Posterior vena cava (tissue), 2 donors: Measurements from ENCODE around the gene SLC6A20. TPM values are rescaled to one million over a fixed set of nuclear protein-coding genes. Genes with fewer than 3 reads are reported as not detected.

ENCODE experiments used
- DNase-seq: peaks from one replicate; pipeline ENCODE4 v3.0.0-alpha.2; 2020; ENCODE audit warnings: low spot score
- intact Hi-C, 2 donors: fragments of 100-400 bp; cut with DNase I; formaldehyde crosslinking; loops; one replicate each; pipeline versions ENCODE4 v1.14.1 to v1.14.2; 2022 to 2023
- total RNA-seq, 2 donors: library from RNA; stranded (reverse); fragmentation: NEBNext Ultra II Directional; extraction: Animal tissue kit (Norgen Biotek cat#: 25700); gene quantifications; one replicate each; pipeline ENCODE4 v1.2.1, GENCODE V29; 2021
- donor health status: DM: yes; HTN: yes; CAD: no.
- donor health status: DM: yes; HTN: yes; CAD: no.

The SLC6A20 gene
- total RNA-seq, 2 donors from 2014 or later: 0.28 TPM; not detected in 1

DNA sequence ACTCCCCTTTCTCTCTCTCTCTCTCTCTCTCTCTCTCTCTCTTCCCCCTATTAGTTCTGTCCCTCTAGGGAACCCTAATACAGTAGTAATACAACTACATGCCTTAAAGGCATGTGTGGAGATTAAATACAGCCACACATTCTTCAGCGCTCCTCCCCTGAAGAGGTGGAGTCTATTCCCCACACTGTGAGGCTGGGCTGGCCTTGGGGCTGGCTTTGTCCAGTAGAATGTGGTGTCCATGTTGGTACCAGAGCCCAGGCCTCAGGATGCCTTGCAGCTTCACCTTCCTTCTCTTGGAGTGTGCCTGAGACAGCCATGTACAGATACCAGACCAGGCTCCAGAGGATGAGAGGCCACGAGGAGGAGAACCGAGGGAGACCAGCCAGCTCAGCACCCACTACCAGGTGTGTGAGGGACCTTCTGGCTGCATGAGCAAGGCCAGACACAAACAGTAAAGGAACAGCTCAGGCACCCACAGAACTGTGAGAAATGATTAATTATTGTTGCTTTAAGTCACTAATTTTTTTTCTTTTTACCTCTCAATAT is 10.7 kb downstream of the SLC6A20 start:
- DNase-seq: no peak
- intact Hi-C loops: no loop called here

DNA sequence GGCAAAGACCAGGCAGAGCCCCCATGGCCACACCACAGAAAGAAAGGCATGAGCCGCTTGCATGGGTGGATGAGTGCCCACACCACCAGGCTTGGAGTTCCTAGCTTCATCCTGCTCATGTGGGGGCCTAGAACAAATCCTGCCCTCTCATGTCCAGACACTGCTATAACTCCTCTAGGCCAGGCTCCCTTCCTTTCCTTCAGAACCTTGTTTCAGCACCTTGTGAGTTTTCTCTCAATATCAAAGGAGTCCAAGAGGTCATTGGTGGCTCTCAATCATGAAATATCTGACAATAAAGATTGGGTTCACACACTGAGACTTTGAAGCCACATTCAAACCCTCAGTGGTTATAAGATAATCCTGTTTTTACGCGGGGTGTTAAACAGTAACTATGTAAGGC is 12.7 kb downstream of the SLC6A20 start:
- intact Hi-C loops: no loop called here
- DNase-seq: no peak

DNA sequence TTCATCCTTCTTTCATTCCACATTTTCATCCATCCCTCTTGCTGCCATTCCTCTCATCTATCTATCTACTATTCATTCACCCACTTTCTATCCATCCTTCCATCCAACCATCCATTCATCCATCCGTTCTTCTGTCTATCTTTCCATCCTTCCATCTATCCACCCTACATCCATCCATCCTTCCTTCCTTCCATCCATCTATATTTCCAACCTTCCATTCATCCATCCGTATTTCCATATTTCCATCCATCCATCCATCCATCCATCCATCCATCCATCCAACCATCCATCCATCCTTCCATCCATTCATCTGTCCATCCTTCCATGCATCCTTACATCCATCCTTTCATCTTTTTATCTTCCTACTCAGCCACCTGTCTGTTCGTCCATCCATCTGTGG is 14.0 kb downstream of the SLC6A20 start:
- intact Hi-C loops: no loop called here
- DNase-seq: no peak

DNA sequence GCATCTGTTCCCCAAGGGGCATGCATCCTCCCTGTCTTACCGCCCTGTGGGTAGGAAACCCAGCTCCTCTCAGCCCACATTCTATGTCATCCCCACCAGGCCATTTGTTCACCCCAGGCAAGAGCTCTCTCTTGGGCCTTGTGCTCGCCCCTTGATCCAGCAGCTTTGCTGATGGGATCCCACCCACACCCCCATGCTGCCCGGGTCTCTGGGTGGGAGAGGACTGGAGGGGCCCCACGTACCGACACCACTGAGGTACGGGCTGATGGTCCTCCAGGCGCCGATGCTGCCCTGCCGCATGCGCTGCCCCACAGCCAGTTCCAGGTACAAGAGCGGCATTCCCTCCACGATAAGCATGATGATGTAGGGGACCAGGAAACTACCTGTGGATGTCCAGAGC is 14.5 kb downstream of the SLC6A20 start:
- DNase-seq: no peak
- intact Hi-C loops: no loop called here

DNA sequence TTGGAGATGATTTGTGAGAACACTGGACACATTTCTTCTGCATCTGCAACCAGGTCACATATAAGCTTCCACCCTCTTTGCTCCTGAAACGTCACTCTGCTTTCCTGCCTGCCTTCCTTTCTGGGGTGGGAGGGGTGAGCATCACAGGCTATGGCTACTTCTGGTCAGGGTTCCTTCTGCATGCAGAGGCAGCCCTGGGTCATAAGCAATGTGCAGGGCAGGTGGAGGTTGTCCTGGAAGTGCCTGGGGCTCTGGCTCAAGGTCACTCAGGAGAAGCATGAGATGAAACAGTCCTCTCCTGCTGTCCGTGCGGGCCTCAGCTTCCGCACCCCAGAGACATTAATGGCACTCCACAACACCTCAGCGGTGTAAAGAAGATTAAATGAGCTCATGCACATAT is 15.1 kb downstream of the SLC6A20 start:
- intact Hi-C loops: no loop called here

DNA sequence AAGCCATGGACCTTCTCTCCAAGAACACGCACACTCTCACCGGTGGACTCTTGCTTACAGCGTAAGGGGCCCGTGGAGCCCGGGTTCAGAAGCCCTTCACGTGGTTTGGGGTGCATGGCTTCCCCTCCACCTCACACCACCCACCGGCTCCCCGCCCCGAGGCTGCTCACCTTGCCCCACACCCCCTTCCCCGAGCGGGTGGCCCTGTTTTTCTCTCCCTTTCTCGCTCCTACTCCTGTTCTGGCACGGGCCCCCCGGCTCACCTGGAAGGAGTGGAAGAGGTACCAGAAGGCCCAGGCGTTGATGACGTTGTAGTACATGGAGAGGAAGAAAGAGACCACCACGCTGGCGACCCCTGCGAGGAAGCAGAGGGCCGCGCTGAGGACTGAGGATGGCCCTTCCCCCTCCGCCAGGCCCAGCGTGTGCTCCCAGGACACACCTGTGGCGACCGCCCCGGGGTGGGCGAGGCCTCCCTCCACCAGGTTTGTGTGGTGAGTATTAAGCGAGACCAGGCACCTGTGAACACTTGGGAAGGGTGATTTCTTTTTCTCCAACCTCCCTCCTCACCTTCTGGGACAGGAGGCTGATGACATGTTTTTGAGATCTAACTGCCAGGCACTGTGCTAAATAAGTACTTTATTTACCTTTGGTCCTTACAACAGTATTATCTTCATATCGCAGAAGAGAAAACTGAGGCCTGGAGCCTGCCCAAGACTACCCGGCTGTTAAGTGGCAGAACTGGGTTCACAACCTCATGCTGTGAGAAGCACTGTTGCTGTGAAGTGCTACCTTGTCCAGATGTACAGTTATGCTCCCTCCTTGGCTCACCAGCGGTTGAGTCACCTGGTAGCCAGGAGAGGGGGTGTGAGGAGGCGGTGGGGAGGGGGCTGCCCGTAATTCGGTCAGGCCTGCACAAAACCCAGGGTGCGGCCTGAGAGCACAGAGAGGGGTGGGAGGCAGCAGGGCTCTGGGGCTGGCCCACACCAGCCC is 16.3 kb downstream of the SLC6A20 start:
- intact Hi-C loops: loop anchor here in 1 of 2 donors (10.0 kb wide), 1 partner anchor 135 kb away; no protein-coding TSS in a partner anchor
- DNase-seq: no peak

More for the DNA sequence above, 15.1 kb downstream of the SLC6A20 start:
- no peak for DNase-seq

DNA sequence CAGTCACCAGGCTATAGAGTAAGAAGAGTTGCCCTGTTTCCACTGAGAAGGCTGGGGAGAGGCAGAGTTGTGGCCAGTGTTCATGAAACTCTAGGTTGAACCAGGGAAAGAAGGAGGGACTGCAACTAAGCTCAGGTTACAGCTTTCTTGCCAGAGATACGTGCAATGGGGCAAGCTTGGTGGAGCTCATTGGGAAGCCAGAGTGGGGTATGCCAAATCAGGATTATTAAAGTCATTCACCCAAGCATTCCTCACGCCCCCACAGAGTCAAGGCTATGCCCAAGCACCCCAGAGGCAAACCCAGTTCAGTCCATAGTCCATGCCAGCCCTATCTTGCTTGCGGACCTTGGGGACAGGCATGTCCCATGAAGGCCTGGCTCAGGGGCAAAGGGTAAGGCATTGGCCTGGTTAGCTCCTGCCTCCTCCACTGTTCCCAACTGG is 17.6 kb downstream of the SLC6A20 start:
- no peak for DNase-seq
- intact Hi-C loops: loop anchor here in 1 of 2 donors (10.0 kb wide), 1 partner anchor 136 kb away; no protein-coding TSS in a partner anchor

DNA sequence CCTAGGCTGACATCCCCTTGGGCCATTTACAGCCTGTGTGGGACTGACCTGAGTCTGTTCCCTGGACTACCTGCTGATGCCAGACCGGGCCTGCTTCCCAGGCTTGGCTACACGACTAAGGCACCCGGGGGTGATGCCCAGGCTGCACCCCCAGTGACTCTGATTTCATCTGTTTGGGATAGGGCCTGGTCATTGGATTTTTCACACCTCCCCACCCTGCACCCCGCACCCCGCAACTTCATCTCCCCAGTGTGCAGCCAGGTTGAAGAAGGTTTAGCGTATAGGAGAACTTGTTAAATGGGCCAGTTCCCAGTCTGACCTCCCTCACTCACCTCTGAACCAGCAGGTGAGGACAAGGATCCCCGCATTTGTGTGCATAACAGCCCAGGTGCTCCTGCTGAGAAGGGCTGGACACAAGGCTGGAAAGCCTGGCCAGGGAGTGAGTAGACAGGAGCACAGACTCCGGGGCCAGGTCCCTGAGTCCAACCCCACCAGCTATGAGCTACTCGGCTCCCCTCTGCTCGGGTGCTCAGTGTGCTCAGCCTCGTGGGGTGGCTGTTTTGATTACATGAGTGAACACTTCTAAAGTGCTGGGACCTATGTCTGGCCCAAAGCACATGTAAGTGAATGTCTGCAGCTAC is 18.5 kb downstream of the SLC6A20 start:
- DNase-seq: no peak
- intact Hi-C loops: loop anchor here in 1 of 2 donors (10.0 kb wide), 1 partner anchor 137 kb away; no protein-coding TSS in a partner anchor

DNA sequence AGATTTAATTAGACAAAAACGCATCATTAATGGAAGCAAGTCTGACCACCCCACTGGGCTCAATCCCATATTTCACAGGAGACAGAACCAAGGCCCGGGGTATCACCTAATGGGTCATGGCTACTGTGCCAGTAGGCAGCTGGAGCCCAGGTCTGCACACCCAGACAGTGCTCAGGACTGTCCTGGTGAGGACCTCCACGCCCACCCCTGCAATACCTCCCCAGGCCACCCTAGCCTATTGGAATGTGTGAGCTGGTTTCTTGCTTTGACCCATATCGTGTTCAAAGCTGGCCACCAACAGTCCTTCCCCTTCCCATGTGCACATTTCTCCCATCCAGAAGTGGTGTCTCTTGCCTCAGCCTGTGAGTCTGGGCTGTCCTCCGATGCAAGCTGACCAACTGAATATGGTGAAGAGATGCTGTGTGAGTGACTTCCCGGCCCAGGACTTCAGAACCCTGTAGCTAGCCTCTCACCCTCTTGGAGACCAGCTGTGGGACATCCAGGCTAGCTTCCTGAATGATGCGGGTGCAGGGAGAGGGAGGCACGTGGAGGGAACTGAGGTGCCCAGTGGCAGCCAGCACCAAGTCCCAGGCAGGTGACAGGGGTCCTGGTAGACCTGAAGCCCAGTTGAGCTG is 19.1 kb downstream of the SLC6A20 start:
- DNase-seq: no peak
- intact Hi-C loops: loop anchor here in 1 of 2 donors (10.0 kb wide), 1 partner anchor 138 kb away; no protein-coding TSS in a partner anchor

DNA sequence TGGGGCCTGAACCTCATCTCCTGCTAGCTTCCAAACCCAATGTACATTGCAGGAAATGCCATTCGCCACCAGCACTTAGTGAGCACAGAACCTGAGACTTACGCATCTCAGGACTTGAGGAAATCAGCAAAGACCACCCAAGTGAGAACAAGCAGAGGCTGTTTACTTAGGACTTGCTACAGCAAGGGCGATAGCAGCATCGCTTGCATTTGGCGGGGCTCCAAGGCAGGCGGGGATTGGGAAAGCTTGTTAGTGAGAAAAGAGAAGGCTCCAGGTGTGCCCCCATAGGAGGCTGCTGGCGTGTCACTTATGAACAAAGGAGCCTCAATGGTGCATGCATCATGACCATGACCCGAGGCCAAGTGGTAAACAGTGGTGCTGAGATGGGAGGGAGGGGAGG is 19.7 kb downstream of the SLC6A20 start:
- DNase-seq: no peak
- intact Hi-C loops: loop anchor here in 1 of 2 donors (10.0 kb wide), 1 partner anchor 138 kb away; no protein-coding TSS in a partner anchor

DNA sequence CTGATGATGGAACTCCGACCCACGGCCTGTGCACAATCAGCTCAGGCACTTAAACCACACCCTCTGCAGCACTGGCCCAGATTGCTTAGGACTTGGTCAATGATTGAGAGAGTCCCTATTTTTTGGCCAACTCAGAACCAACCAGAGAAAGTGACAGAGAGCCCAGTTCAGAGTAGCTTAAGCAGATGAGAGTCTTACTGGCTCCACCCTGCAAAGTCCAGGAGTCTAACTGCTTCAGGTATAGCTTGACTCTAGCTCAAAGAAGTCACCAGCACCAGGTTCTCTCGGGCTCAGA is 20.1 kb downstream of the SLC6A20 start:
- DNase-seq: no peak
- intact Hi-C loops: loop anchor here in 1 of 2 donors (10.0 kb wide), 1 partner anchor 139 kb away; no protein-coding TSS in a partner anchor

DNA sequence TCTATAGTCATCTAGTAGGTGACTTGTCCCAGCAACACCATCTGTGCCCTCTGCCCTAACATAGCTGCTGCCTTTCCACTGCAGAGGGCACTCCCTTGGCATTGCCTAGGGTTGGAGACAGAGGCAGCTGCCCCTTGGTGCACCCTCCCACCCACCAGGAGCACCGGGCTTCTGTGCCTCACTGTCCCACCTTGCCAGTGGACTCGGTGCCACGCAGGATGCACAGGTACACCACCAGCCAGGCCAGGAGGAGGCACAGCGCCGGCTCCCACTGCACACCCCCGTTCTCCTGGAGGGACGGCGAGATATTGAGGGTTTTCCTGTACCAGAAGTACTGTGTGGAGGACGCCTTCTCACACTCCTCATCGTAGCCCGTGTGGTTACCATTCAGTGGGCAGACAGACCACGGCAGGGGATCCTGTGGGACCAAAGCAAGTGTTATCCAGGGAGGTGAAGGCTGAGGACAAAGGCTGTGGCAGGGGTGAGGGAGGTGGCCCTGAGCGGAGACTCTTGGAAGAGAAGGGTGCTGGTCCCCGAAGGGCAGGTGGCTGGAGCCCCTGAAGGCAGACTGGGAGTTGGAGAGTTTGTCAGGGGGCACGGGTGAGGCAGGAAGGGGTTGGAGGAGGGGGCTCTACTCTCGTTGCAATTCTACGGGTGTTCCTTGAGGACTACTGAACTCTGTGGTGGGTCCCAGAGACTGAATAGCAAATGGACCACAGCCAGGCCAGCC is 20.6 kb downstream of the SLC6A20 start:
- DNase-seq: no peak
- intact Hi-C loops: loop anchor here in 1 of 2 donors (10.0 kb wide), 1 partner anchor 139 kb away; no protein-coding TSS in a partner anchor

DNA sequence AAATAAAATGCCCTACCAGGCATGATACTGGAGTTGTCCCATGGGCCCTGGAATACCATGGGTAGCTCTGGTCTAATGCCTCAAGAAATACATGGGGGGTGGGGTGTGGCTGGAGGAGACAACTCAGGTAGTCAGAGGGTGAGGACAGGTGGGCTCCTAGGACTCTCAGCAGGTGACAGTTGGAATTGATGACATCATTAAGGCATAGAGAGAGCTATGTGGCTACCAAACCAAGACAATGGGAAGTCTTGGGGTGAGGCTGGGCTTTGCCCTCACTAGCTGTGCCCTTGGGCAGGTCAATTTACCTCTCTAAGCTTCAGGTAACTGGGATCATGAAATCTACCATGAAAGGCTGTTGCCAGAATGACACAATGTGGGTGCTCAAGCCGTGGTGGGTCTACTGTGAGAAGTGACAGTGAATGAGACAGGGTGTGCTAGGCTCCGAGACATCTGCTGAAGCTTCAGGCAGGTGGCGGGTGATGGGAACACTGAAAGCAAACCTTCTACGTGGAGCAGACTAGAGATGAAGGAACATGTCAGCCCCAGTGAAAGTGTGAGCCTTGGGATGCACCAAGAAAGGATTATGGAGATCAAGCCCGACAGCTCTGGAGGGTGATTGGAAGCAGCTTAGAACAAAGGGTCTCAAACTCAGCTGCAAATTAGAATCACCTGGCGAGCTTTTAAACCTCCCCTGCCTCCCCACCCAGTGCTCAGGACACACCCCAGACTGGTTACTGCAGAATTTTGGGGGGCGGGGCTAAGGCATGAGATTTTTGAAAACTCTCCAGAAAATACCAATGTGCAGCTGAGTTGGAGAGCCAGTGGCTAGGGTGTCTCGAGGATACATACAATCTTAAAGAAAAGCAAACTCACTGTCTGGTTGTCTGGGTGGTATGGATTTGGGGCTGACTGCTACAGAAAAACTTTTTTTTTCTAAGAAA is 21.5 kb downstream of the SLC6A20 start:
- DNase-seq: no peak
- intact Hi-C loops: loop anchor here in 1 of 2 donors (10.0 kb wide), 1 partner anchor 140 kb away; no protein-coding TSS in a partner anchor

DNA sequence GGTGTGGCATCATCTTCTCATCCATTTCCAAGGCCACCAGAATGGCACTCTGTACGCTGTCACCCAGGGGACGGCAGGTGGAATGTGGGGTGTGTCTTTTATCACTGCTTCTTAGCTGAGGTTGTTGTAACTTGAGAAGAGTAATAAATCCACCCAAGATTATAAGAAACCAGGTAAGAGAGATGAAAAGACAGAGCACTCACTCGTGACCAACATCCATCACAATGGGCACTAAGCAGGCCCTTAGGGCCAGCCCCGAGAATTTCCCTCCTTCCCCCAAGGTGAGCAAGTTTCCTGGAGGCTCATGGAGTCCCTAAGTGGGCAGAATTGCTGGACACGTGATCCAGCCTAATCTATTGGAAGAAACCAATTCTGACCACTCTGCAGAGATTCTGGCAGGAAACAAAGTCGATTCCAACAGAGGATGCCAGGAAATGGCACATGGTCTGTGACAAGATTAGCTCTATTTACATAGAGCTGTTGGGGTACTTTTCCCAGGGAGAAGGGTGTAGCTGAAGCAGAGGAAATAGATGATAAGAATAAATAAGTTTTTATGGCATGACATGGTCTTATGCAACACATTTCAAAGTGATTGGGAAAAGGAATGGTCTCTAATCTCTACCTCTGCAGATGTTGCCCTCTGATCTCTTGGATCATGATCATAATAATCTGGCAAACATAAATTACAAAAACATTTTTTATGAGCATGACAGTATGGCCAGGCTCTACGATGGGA is 22.5 kb downstream of the SLC6A20 start:
- intact Hi-C loops: loop anchor here in 1 of 2 donors (10.0 kb wide), 1 partner anchor 141 kb away; no protein-coding TSS in a partner anchor
- no peak for DNase-seq

DNA sequence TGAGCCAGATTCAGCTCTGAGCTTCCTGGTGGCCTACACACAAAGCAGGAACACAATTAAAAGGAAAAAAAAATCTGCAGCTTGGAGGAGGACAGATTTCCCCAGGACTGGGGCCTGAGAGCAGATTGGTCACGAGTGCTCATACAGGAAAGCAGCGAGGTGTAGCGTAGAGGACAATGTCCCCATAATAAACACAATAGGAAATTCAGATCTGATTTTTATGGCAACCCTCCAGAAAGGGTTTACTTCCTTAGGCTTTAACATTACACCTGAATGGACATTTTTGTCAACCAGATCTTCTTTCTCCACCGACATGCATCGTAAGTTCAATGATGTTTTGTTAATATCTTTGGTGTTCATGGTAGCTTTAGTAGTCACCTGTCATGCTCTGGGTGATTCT is 23.3 kb downstream of the SLC6A20 start:
- intact Hi-C loops: loop anchor here in 1 of 2 donors (10.0 kb wide), 1 partner anchor 142 kb away; no protein-coding TSS in a partner anchor

DNA sequence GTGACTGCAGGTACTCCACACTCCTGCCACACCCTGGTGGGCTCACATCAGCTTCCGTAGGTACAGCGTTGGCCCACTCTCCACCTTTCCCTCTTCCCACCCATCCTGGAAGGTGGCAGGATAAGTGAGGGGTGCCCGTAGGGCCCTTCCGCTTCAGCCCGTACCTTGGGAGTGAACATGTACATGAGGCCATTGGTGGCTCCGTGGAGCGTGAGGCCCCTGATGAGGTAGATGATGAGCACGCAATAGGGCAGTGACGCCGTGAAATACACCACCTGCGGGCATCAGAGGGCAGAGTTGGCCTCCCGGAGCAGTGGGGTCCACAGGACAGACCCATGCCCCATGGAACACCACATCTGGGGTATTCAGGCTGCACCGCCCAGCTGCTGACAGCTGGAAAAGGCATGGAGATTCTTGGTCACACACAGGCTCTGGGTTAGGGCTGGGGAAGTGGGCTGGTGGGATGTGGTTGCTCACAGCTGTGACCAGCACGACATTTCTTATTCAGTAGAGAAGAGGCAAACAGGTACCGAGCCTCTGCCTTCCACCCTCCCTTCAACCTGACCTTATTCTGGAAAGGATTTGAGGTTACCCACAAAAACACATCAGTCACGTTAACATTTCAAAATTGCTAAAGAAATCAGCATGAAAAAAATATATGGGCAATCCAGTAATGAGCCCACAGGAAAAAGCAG is 23.8 kb downstream of the SLC6A20 start:
- intact Hi-C loops: loop anchor here in 1 of 2 donors (10.0 kb wide), 1 partner anchor 142 kb away; no protein-coding TSS in a partner anchor
- no peak for DNase-seq

More for the DNA sequence above, 23.3 kb downstream of the SLC6A20 start:
- no peak for DNase-seq
